ENCODE results near the gene SPHK1.

SPHK1 gene

DNA sequence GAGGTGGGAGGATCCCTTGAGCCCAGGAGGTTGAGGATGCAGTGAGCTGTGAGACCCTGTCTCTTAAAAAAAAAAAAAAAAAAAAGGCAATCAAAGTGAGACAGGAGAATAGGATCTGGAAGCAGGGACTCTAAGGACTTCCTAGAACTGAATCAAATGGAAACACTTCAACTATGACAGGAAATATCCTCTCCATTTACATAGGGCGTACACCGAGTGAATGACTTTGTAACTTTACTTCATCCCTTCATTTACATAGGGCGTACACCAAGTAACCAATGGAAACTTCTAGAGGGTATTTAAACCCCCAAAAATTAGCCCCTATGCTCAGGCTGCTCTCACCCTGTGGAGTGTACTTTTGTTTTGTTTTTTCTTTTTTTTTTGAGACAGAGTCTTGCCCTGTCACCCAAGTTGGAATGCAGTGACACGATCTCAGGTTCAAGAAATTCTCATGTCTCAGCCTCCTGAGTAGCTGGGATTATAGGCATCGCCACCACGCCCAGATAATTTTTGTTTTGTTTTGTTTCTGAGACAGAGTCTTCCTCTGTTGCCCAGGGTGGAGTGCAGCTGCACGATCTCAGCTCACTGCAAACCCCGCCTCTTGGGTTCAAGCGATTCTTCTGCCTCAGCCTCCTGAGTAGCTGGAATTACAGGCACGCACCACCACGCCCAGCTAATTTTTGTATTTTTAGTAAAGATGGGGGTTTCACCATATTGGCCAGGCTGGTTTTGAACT lies 21.1 kb upstream of the SPHK1 start:
- DNase-seq (ENCODE audit: low read depth): no peak

- DNase-seq (ENCODE audit: low read depth): no peak
Measured at GRCh38 chr17:76365256-76365903, 19.0 kb upstream of the SPHK1 start.

- DNase-seq (ENCODE audit: low read depth): no peak
Measured at GRCh38 chr17:76366247-76366646, 18.2 kb upstream of the SPHK1 start.

GRCh38 chr17:76367642-76368041 lies 16.8 kb upstream of the SPHK1 start:
- no peak for DNase-seq (ENCODE audit: low read depth)

DNA sequence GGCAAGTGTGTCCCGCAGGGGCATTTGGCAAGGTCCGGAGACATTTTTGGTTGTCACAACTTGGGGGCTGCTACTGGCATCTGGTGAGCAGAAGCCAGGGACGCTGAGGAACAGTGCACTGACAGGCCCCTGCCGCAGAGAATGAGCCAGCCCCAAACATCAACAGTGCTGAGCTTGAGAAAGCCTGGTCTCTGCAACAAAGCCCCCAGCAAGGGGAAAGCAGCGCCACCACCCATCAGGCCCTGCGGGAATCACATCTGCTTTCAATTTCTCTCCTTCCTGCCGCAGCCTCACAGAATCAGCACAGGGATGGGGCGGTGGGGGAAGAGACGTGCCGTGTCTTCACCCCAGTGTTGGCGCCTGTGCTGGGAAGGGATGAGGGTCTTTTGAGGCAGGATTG lies 15.9 kb upstream of the SPHK1 start:
- no peak for DNase-seq (ENCODE audit: low read depth)

DNA sequence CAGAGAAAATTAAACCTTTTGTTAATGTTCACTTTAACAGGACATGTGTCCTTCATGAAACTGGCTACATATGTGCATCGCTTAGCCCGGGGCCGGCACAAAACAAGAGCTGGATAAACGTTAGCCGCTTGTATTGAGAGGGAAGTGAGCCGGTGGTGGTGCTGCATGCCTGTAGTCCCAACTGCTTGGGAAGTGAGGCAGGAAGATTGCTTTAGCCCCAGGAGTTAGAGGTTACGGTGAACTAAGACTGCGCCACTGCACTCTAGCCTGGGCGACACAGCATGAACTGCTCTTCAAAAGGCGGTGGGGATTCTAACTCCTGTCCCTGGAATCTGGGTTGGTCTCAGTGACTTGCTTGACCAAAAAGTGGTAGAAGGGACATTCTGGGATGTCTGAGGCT lies 15.0 kb upstream of the SPHK1 start:
- DNase-seq (ENCODE audit: low read depth): no peak

DNA sequence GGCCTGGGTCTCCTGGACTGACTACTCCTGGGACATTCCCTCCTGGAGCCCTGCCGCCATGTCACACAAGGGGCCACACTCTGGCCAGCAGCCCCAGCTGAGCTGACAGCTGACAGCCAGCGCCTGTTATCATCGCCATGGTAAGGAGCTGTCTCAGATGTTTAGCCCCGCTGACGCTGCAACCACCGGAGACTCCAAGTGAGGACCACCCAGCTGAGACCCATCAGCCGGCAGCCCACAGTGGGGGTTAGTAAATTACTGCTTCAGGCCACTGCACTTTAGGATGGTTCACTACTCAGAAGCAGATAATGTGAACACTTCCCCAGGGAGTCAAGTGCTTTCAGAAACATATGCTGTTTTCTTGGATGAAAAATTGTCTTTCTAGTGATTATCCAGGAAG lies 14.6 kb upstream of the SPHK1 start:
- no peak for DNase-seq (ENCODE audit: low read depth)

GRCh38 chr17:76370261-76370993 lies 14.0 kb upstream of the SPHK1 start:
- DNase-seq (ENCODE audit: low read depth): no peak

GRCh38 chr17:76371656-76372628 lies 12.5 kb upstream of the SPHK1 start:
- DNase-seq (ENCODE audit: low read depth): no peak

DNA sequence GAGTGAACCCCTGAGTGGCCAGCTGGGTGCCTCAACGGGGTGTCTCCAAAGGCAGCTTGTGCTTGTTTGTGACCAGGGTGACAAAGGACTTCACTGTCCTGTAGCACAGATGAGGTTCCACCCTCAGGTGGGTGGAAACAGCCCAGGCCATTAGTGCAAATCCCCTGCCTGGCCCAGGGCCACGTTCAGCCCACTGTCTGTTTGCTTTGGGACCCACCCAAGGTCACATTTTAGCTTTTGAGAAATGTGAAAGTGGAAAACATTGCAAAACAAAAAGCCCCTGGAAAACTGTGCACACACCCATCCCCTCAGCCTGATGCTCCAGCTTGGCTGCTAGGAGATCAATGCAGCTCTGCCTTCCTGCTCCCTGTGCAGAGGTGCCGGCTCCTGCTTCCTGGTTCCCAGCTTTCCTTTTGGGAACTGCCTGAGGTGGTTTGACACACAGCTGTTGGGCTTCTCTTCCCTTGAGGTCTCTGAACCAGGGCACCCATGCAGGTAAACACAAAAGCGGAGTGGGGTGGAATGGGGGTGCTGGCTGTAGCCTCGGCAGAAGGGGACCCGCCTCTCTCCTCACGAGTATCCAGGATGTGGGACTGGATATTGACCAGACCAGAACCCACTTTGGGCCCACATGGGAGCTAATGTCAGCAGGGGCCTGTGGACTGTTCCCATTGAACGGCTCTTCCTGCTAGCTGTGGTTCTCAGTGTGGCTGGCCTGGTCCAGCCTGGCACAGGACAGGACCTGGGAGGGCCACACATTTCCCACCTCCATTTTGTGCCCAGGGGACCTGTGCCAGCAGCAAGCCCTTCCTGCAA lies 7.9 kb upstream of the SPHK1 start:
- DNase-seq (ENCODE audit: low read depth): no peak

GRCh38 chr17:76378548-76379274 lies 5.7 kb upstream of the SPHK1 start:
- DNase-seq (ENCODE audit: low read depth): no peak

DNA sequence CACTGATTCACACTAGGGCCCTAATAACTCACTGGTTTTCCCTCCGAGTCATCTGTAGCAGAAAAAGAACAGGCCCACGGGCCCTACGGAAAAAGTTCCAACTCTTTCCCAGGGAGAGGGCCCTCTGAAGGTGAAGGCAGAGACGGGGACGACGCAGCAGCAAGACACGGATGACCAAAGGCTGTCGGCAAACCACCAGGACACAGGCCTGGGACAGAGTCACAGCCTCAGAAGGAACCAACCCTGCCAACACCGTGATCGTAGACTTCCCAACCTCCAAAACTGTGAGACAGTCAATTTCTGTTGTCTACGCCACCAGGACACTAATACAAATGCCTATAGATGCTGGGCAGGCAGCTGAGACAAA lies 5.2 kb upstream of the SPHK1 start:
- DNase-seq (ENCODE audit: low read depth): no peak

DNA sequence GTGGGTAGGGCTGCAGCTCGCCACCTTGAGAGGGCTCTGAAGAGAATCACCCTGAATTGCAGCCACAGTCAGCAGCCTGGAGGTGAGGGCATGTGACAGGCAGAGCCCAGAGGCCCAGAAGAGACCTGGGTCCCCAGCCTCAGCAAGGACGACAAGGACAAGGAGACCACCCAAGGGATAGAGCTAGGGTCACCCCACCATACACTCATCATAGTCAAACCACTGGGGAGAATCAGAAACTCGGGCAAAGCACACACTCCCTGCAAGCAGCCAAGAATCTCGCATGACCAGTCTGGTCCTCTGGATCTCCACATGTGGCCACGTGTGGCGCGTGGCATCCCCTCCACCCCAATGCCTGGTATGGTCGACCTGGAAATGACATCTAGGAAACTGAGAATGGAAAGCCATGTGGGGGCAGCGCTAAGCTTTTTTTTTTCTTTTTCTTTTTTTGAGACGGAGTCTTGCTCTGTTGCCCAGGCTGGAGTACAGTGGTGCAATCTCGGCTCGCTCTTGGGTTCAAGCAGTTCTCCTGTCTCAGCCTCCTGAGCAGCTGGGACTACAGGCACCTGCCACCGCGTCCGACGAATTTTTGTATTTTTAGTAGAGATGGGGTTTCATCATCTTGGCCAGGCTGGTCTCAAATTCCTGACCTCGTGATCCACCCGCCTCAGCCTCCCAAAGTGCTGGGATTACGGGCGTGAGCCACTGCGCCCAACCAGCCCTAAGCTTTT lies 4.6 kb upstream of the SPHK1 start:
- DNase-seq (ENCODE audit: low read depth): no peak

- no peak for DNase-seq (ENCODE audit: low read depth)
Measured at GRCh38 chr17:76381633-76382350, 2.6 kb upstream of the SPHK1 start.

DNA sequence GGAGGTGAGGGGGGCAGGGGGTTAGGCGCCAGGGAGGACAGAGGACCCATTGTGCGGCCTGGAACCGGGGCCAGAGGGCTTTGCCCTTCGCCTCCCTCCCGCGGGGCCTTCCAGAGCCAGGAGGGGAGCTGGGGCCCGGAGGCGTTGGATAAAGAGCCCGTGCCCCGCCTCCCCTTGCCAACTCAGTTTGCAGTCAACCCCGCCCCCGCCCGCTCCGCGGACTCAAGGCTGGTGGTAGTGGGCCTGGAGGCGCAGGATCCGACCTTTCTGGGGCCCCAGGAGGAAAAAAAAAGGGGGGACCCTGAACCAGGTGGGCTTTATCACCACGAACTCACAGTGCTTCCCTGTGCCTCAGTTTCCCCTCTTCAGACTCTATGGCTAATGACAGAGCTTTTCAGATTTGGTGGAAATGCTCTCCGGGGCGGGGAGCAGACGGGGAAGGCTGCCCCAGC lies 2.0 kb upstream of the SPHK1 start:
- no peak for DNase-seq (ENCODE audit: low read depth)

DNA sequence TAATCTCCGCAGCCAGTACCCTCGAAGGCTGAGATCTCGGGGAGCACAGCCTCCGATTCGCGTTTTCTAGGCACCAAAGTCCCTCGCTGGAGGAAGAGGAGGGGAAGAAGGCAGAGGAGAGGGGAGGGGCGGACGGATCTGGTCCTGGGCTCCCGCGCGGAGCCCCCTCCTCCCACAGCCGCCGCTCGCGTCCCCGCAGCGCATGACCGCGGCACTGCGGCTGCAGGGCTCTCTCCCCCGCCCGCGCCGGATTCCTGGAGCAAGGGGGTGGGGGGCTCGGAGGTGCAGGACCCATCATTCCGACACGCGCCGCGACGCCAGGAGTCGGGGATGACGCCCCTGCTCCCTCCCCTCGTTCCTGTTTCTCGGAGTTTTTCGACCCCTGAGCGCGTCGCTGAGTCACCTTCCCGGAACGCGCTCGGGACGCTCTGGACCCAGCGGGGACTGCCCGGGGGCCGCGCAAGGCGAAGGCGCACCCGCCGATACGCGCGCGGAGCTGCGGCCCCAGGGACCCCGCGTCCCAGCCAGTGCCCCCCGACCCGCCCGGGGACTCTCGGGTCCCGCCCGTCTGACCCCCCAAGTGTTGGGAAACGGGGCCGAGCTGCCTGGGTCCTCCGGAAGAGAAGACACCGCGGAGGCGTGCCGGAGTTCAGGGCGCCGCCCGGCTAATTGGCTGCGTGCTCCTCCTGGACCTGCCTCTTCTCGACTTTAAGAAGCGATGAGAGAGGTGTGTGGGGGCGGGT lies 1.4 kb upstream of the SPHK1 start:
- no peak for DNase-seq (ENCODE audit: low read depth)

- DNase-seq (ENCODE audit: low read depth): no peak
Measured at GRCh38 chr17:76383546-76384221, 725 bp upstream of the SPHK1 start.
